Measurements from ENCODE around the gene ASGR2.

The ASGR2 gene

DNA sequence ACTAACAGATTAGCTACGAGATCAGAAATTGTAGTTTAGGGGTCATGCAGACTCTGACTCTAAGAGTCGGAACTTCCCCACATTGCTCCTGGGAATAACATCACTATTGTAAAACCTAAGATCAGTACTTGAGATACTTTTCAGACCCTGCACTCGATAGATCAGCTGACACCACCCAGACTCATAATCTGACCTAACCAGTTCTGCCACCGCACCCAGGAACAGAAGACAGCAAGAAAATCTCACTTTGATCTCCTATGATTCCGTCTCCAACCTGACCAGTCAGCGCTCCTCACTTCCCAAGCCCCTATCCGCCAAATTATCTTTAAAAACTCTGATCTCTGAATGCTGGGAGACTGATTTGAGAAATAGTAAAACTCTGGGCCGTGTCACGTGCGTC, 27.2 kb upstream of the ASGR2 start:
- TF ChIP-seq CTCF (IDR thresholded peaks at IDR 0.05; ENCODE audit: extremely low read depth, insufficient read depth, missing control alignments), result no peak
- no peak for DNase-seq (ENCODE audit: low spot score)
- in situ Hi-C loops (cut with MboI; ENCODE audit: low pct_unique_long_range_greater_than_20kb, low sequenced_read_pairs, unreplicated experiment), result loop anchor here (25.0 kb wide), 1 partner anchor 230 kb away; no protein-coding TSS in a partner anchor

DNA sequence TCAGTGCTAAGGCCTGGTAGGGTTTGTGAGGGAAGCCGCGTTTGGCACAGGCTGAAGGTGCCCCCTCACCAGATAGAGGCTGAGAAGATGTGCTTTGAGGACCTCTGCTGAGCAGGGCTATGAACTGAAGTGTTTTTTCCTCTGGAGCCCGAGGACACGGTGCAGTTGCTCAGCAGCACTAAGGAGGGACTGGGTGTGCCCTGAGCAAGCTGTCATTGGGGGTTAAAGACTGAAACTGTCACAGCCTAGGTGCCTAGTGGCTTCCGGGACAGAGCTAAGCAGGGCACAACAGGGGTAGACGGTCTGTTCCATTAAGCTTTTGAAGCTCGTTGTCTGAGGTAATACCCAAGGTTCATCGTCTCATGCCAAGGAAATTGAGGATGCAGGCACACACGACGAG, 24.8 kb upstream of the ASGR2 start:
- no peak for TF ChIP-seq CTCF (IDR thresholded peaks at IDR 0.05; ENCODE audit: extremely low read depth, insufficient read depth, missing control alignments)
- no peak for DNase-seq (ENCODE audit: low spot score)
- in situ Hi-C loops (cut with MboI; ENCODE audit: low pct_unique_long_range_greater_than_20kb, low sequenced_read_pairs, unreplicated experiment), result loop anchor here (25.0 kb wide), 1 partner anchor 227 kb away; no protein-coding TSS in a partner anchor

DNA sequence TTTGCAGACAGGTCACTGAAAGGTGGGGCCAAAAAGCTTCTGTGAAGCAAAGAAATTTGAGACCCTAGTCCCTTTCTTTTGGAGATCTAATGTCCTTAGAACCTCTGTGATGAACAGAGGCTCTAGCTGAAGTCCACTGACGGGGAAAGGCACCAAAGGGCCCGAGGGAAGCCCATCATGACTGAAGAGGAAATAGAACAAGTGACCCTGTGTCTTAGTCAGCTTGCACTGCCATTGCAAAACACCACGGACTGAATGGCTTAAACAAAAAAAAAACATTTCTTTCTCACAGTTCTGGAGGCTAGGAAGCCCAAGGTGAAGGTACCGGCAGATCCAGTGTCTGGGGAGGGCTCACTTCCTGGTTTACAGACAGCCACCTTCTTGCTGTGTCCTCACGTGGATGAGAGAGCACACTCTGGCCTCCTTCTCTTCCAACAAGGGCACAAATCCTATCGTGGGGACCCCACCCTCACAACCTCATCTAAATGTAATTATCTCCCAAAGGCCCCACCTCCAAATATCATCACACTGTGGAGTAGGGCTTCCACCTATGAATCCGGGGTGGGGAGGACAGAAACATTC, 24.3 kb upstream of the ASGR2 start:
- TF ChIP-seq CTCF (IDR thresholded peaks at IDR 0.05; ENCODE audit: extremely low read depth, insufficient read depth, missing control alignments), result no peak
- DNase-seq (ENCODE audit: low spot score), result no peak
- in situ Hi-C loops (cut with MboI; ENCODE audit: low pct_unique_long_range_greater_than_20kb, low sequenced_read_pairs, unreplicated experiment), result loop anchor here (25.0 kb wide), 1 partner anchor 227 kb away; no protein-coding TSS in a partner anchor

- in situ Hi-C loops (cut with MboI; ENCODE audit: low pct_unique_long_range_greater_than_20kb, low sequenced_read_pairs, unreplicated experiment), result loop anchor here (25.0 kb wide), 1 partner anchor 225 kb away; no protein-coding TSS in a partner anchor
- no peak for DNase-seq (ENCODE audit: low spot score)
- no peak for TF ChIP-seq CTCF (IDR thresholded peaks at IDR 0.05; ENCODE audit: extremely low read depth, insufficient read depth, missing control alignments)
These were observed 22.7 kb upstream of the ASGR2 start for GRCh38 chr17:7137171-7137943.

GRCh38 chr17:7136266-7136877, 21.8 kb upstream of the ASGR2 start:
- peak; percentile 74 for DNase-seq (ENCODE audit: low spot score)
- in situ Hi-C loops (cut with MboI; ENCODE audit: low pct_unique_long_range_greater_than_20kb, low sequenced_read_pairs, unreplicated experiment), result loop anchor here (25.0 kb wide), 1 partner anchor 224 kb away; no protein-coding TSS in a partner anchor
- TF ChIP-seq CTCF (IDR thresholded peaks at IDR 0.05; ENCODE audit: extremely low read depth, insufficient read depth, missing control alignments), result peak; percentile 93

- in situ Hi-C loops (cut with MboI; ENCODE audit: low pct_unique_long_range_greater_than_20kb, low sequenced_read_pairs, unreplicated experiment), result loop anchor here (5.0 to 25.0 kb wide), 2 partner anchors 82 to 222 kb away; no protein-coding TSS in a partner anchor
- no peak for TF ChIP-seq CTCF (IDR thresholded peaks at IDR 0.05; ENCODE audit: extremely low read depth, insufficient read depth, missing control alignments)
- no peak for DNase-seq (ENCODE audit: low spot score)
These were observed 19.3 kb upstream of the ASGR2 start for GRCh38 chr17:7133916-7134315.

Measured in GM13977 (cell line).